B cell (primary cell): ENCODE data around the gene SLC13A2.

Source experiments
- EZH2 ChIP-seq: IDR thresholded peaks from 2 replicates; pipeline ENCODE4 v1.6.1; 2012; ENCODE audit warnings: borderline replicate concordance, low read depth, mild to moderate bottlenecking, moderate library complexity, low read length; ENCODE audit not compliant: insufficient read depth, poor library complexity, severe bottlenecking
- TF ChIP-seq, protein P1 (sequence below): fragments of 200-600 bp; IDR thresholded peaks from one replicate; pipeline ENCODE4 v1.8.0; 2022; ENCODE audit warnings: antibody characterized with exemption, mild to moderate bottlenecking

DNA sequence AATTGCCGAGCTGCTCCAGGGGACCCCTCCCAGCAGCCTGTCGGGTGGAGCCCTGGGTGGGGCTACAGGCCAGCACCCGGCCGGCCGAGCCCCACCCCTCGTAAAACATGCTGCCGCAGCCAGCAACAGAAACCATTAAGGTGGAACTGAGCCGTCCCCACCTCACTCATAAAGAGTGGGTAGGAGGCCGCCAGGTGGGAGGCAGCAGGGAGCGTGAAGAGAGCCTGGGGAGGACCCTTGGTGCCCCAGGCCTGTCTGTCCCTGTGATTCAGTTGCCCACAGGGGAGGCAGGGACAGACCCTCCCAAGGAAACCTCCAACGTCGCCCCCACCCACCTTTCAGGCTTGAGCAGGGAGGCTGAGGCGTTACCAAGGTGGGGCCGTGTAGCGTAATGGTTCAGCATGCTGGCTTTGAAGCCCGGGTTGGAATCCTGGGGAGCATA is 41.1 kb downstream of the SLC13A2 start:
- TF ChIP-seq, protein P1, sequence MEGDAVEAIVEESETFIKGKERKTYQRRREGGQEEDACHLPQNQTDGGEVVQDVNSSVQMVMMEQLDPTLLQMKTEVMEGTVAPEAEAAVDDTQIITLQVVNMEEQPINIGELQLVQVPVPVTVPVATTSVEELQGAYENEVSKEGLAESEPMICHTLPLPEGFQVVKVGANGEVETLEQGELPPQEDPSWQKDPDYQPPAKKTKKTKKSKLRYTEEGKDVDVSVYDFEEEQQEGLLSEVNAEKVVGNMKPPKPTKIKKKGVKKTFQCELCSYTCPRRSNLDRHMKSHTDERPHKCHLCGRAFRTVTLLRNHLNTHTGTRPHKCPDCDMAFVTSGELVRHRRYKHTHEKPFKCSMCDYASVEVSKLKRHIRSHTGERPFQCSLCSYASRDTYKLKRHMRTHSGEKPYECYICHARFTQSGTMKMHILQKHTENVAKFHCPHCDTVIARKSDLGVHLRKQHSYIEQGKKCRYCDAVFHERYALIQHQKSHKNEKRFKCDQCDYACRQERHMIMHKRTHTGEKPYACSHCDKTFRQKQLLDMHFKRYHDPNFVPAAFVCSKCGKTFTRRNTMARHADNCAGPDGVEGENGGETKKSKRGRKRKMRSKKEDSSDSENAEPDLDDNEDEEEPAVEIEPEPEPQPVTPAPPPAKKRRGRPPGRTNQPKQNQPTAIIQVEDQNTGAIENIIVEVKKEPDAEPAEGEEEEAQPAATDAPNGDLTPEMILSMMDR: no peak
- no peak for TF ChIP-seq EZH2
